Progenitor cell of endocrine pancreas (in vitro differentiated cells): ENCODE measurements around the gene FDX1. TPM values are rescaled to one million over a fixed set of nuclear protein-coding genes. Genes with fewer than 3 reads are reported as not detected.
A peak's percentile ranks its signal among the peaks of the same experiment; 100 is the strongest.
"Not testable (repeated sequence)": the region's sequence is repeated elsewhere in the genome, so short reads cannot be mapped to it uniquely, and the experiment has no call there.

Experiments
- DNase-seq: peaks from one replicate; pipeline ENCODE4 v3.0.0; 2021; ENCODE audit warnings: low spot score; ENCODE audit not compliant: unreplicated experiment
- H3K27ac Mint-ChIP-seq: 2 replicates; pipeline ENCODE4 v1.8.0; 2021; ENCODE audit warnings: mild to moderate bottlenecking, moderate library complexity, mixed read lengths
- H3K27me3 Mint-ChIP-seq: 2 replicates; pipeline ENCODE4 v1.8.0; 2021; ENCODE audit warnings: mixed read lengths
- H3K36me3 Mint-ChIP-seq: 2 replicates; pipeline ENCODE4 v1.8.0; 2022; ENCODE audit warnings: mixed read lengths; ENCODE audit not compliant: insufficient read depth
- H3K4me1 Mint-ChIP-seq: 2 replicates; pipeline ENCODE4 v1.8.0; 2021; ENCODE audit warnings: low read depth, mixed read lengths
- H3K4me3 Mint-ChIP-seq: 2 replicates; pipeline ENCODE4 v1.8.0; 2021; ENCODE audit warnings: low read depth, mild to moderate bottlenecking, moderate library complexity, mixed read lengths
- H3K9me3 Mint-ChIP-seq: 2 replicates; pipeline ENCODE4 v1.8.0; 2021; ENCODE audit warnings: low read depth, mixed read lengths
- long read RNA-seq: library from polyadenylated mRNA; unstranded; transcript quantifications from one replicate; pipeline ENCODE4 v2.0.0, GENCODE V29; 2020
- total RNA-seq: library from RNA; stranded (reverse); gene quantifications from 2 replicates; pipeline ENCODE4 v1.2.1, GENCODE V29; 2021
- TF ChIP-seq, protein P1 (sequence below): fragments of 200-600 bp; sonication (generic); IDR thresholded peaks from one replicate; pipeline ENCODE4 v1.5.0; 2021; ENCODE audit warnings: antibody characterized with exemption, mild to moderate bottlenecking; ENCODE audit not compliant: unreplicated experiment

FDX1 gene, protein sequence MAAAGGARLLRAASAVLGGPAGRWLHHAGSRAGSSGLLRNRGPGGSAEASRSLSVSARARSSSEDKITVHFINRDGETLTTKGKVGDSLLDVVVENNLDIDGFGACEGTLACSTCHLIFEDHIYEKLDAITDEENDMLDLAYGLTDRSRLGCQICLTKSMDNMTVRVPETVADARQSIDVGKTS
- 13.6 and 14.6 TPM in 2 replicates for total RNA-seq
- long read RNA-seq, partial matches to known transcripts, result 3 of 6 reads
- long read RNA-seq, other reads (novel, unspliced or antisense), result 0 of 6 reads

DNA sequence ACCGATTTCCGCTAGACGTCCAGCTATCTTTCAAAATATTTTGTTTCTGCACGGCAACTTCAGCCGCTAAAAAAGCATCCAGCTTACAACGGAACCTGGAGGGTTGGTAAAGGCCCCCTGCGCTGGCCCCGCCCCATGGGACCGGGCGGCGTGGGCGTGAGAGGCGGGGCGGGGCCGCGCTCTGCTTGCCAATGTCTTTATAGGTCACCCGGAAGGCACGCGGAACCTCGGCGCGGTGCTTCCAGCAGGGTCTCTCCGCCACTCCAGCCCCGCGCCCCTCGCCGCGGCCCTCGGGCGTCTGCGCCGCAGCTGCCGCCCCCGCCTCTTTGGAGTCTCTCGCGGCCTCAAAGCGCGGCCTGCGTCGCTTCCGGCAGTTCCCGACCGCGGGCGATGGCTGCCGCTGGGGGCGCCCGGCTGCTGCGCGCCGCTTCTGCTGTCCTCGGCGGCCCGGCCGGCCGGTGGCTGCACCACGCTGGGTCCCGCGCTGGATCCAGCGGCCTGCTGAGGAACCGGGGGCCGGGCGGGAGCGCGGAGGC, at the start of gene FDX1:
Gene FDX1, plus strand, starts transcription at position 218 of the 536 bp plus-strand sequence. Its CDS starts 173 bp downstream, at position 391.
- DNase-seq, result peak; percentile 86
- peaks cover 31% of the 10 kb centered on the region for H3K4me1 Mint-ChIP-seq
- no peaks in the 10 kb centered on the region for H3K27me3 Mint-ChIP-seq
- TF ChIP-seq, protein P1, sequence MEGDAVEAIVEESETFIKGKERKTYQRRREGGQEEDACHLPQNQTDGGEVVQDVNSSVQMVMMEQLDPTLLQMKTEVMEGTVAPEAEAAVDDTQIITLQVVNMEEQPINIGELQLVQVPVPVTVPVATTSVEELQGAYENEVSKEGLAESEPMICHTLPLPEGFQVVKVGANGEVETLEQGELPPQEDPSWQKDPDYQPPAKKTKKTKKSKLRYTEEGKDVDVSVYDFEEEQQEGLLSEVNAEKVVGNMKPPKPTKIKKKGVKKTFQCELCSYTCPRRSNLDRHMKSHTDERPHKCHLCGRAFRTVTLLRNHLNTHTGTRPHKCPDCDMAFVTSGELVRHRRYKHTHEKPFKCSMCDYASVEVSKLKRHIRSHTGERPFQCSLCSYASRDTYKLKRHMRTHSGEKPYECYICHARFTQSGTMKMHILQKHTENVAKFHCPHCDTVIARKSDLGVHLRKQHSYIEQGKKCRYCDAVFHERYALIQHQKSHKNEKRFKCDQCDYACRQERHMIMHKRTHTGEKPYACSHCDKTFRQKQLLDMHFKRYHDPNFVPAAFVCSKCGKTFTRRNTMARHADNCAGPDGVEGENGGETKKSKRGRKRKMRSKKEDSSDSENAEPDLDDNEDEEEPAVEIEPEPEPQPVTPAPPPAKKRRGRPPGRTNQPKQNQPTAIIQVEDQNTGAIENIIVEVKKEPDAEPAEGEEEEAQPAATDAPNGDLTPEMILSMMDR, result peak; percentile 85
- H3K4me3 Mint-ChIP-seq, result peak within 1 kb of the TSS; percentile 96
- no peaks in the 10 kb centered on the region for H3K36me3 Mint-ChIP-seq
- no peaks in the 10 kb centered on the region for H3K9me3 Mint-ChIP-seq
- peak within 1 kb of the TSS; percentile 98 for H3K27ac Mint-ChIP-seq

DNA sequence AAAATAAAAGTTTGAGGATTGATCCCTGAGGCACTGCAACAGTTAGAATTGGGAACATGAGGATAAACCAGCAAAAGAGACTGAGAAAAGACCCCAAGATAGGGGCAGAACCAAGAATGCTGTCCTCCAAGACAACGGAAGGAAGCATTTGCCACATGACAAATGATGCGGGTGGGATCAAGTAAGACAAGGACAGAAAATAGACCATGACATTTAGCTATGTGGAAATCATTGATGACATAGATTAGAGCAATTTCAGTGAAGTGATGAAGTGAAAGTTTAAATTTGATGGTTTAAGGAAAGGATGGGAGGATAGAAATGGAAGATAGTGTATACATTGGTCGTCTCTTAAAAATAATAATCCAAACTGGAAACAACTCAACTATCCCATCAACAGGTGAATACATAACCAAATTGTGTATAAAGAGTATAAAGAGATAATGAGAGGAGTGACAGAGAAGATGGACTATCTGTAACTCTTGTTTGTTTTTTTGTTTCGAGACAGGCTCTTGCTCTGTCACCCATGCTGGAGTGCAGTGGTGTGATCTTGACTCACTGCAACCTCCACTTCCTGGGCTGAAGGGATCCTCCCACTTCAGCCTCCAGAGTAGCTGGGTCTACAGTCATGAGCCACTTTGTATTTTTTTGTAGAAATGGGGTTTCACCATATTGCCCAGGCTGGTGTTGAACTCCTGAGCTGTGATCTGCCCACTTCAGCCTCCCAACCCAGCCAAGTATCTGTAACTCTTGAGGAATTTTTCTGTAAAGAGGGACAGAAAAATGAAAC, 48.7 kb upstream of the FDX1 start:
- Mint-ChIP-seq H3K9me3 (no peaks in the 10 kb centered on the region), H3K4me3 (no peak overlapping the region)
- TF ChIP-seq, protein P1, result no peak

DNA sequence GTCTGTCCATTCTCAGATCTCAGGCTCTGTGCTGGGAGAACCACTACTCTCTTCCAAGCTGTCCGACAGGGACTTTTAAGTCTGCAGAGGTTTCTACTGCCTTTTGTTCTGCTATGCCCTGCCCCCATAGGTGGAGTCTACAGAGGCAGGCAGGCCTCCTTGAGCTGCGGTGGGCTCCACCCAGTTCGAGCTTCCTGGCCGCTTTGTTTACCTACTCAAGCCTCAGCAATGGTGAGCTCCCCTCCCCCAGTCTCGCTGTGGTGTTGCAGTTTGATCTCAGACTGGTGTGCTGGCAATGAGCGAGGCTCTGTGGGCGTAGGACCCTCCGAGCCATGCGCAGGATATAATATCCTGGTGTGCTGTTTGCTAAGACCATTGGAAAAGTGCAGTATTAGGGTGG, 41.5 kb upstream of the FDX1 start:
- H3K9me3 Mint-ChIP-seq, result peaks cover 11% of the 10 kb centered on the region
- not testable (repeated sequence) for DNase-seq, H3K4me1 Mint-ChIP-seq, H3K27me3 Mint-ChIP-seq, H3K36me3 Mint-ChIP-seq, H3K4me3 Mint-ChIP-seq, H3K27ac Mint-ChIP-seq

More for the DNA sequence above, 48.7 kb upstream of the FDX1 start:
- Mint-ChIP-seq H3K36me3 (no peaks in the 10 kb centered on the region), H3K4me1 (peaks cover 8% of the 10 kb centered on the region), H3K27ac (no peak overlapping the region), H3K27me3 (no peaks in the 10 kb centered on the region)
- DNase-seq, result no peak

DNA sequence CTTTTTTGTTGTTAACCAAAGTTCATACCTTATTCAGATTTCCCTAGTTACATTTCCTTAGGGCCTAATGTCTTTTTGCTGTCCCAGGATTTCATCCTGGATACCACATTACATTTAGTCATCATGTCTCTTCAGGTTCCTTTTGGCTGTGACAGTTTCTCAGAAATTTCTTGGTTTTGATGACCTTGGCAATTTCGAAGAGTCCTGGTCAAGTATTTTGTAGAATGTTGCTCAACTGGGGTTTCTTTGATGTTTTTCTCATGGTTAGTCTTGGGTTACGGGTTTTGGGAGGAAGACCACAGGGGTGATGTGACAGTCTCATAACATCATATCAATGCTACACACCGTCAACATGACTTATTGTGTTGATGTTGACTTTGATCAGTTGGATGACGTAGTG, 39.8 kb upstream of the FDX1 start:
- Mint-ChIP-seq H3K27me3 (no peaks in the 10 kb centered on the region), H3K36me3 (no peaks in the 10 kb centered on the region), H3K4me1 (no peaks in the 10 kb centered on the region), H3K9me3 (peaks cover 13% of the 10 kb centered on the region), H3K4me3 (no peak overlapping the region), H3K27ac (no peak overlapping the region)
- no peak for DNase-seq
- TF ChIP-seq, protein P1, result no peak

DNA sequence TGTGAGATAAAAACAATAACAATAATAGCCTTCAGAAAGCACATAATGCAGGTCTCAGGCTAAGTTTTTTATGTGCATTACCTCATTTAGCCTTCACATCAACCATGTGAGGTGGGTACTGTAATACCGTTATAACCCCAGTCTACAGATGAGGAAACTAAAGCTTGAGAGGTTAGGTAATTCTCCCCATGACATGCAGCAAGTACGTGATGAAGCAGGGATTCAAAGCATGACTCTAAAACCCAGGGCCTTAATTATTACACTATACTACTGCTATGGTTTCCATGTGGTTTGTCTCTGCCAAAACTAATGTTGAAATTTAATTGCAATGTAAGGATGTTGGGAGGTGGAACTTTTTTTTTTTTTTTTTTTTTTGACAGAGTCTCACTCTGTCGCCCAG, 37.7 kb upstream of the FDX1 start:
- Mint-ChIP-seq H3K9me3 (peaks cover 23% of the 10 kb centered on the region), H3K36me3 (peaks cover 1% of the 10 kb centered on the region), H3K4me1 (no peaks in the 10 kb centered on the region), H3K27ac (no peak overlapping the region), H3K27me3 (no peaks in the 10 kb centered on the region), H3K4me3 (no peak overlapping the region)
- DNase-seq, result no peak
- TF ChIP-seq, protein P1, result no peak

DNA sequence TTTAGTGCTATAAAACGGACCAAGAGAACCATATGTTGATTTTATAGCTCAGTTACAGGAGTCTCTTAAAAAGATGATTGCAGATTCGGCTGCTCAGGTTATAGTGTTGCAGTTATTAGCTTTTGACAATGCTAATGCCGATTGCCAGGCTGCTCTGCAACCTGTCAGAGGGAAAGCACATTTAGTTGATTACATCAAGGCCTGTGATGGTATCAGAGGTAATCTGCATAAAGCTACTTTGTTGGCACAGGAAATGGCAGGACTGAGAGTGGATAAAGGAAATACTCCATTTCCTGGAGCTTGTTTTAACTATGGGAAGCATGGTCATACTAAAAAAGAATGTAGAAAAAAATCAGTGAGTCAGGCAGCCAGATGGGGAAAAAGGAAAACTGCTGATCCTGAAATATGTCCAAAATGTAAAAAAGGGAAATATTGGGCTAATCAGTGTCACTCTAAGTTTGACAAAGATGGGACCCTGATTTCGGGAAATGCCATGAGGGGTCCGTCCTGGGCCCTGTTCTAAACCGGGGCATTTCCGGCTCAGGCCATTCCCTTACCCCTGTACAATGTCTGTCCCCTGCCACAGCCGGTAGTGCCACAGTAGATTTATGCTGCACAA, 32.0 kb upstream of the FDX1 start:
- H3K36me3 Mint-ChIP-seq, H3K27me3 Mint-ChIP-seq, DNase-seq, H3K4me3 Mint-ChIP-seq, H3K27ac Mint-ChIP-seq, H3K4me1 Mint-ChIP-seq: not testable (repeated sequence)
- H3K9me3 Mint-ChIP-seq, result peaks cover 13% of the 10 kb centered on the region

DNA sequence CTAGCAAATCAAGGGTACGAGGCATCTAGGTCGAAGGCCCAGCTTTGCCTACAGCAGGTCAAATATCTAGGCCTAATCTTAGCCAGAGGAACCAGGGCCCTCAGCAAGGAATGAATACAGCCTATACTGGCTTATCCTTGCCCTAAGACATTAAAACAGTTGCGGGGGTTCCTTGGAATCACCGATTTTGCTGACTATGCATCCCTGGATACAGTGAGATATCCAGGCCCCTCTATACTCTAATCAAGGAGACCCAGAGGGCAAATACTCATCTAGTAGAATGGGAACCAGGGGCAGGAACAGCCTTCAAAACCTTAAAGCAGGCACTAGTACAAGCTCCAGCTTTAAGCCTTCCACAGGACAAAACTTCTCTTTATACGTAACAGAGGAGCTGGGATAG, 26.2 kb upstream of the FDX1 start:
- not testable (repeated sequence) for DNase-seq, H3K27ac Mint-ChIP-seq, H3K4me3 Mint-ChIP-seq, H3K36me3 Mint-ChIP-seq, H3K27me3 Mint-ChIP-seq
- peaks cover 11% of the 10 kb centered on the region for H3K9me3 Mint-ChIP-seq
- H3K4me1 Mint-ChIP-seq, result peaks cover 10% of the 10 kb centered on the region

DNA sequence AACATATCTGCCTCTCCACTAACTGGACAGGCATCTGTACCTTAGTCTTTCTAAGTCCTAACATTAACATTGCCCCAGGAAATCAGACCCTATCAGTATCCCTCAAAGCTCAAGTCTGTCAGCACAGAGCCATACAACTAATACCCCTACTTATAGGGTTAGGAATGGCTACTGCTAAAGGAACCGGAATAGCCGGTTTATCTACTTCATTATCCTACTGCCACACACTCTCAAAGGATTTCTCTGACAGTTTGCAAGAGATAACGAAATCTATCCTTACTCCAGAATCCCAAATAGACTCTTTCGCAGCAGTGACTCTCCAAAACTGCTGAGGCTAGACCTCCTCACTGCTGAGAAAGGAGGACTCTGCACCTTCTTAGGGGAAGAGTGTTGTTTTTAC, 24.1 kb upstream of the FDX1 start:
- not testable (repeated sequence) for DNase-seq, H3K4me3 Mint-ChIP-seq, H3K27me3 Mint-ChIP-seq, H3K36me3 Mint-ChIP-seq
- H3K4me1 Mint-ChIP-seq, result peaks cover 10% of the 10 kb centered on the region
- peaks cover 11% of the 10 kb centered on the region for H3K9me3 Mint-ChIP-seq
- peak overlapping the region; percentile 38 for H3K27ac Mint-ChIP-seq
